ENCODE data around the gene PAQR4. TPM values are rescaled to one million over a fixed set of nuclear protein-coding genes. Genes with fewer than 3 reads are reported as not detected.

Gene PAQR4
- total and polyA plus RNA-seq, 8 donors: 2.7 to 43.2 (median 9.7) TPM

GRCh38 chr16:2996298-2996697, 27.1 kb downstream of the PAQR4 start:
- Histone ChIP-seq H3K4me1 (no peaks in the 10 kb centered on the region), H3K27me3 (peaks cover 0 to 61% (median 0%) of the 10 kb centered on the region in 3 donors), H3K27ac (no peak overlapping the region), H3K4me3 (no peak overlapping the region), H3K9me3 (no peaks in the 10 kb centered on the region), H3K36me3 (no peaks in the 10 kb centered on the region)
- DNase-seq: no peak
- WGBS, 5 donors: 80 to 93% (median 85%) methylated on average over 11 to 13 of the region's 13 CpGs
- TF ChIP-seq CTCF (IDR thresholded peaks at IDR 0.05): no peak
- intact Hi-C loops (cut with DNase I; ENCODE audit: low total_unique reads): no loop called here

GRCh38 chr16:2999929-3000328, 30.8 kb downstream of the PAQR4 start:
- intact Hi-C loops (cut with DNase I; ENCODE audit: low total_unique reads): no loop called here
- Histone ChIP-seq H3K4me3 (no peak overlapping the region), H3K27me3 (peaks cover 0 to 69% (median 0%) of the 10 kb centered on the region in 3 donors), H3K9me3 (no peaks in the 10 kb centered on the region), H3K27ac (no peak overlapping the region), H3K4me1 (peaks cover 4 to 11% (median 8%) of the 10 kb centered on the region in 4 donors), H3K36me3 (no peaks in the 10 kb centered on the region)
- WGBS, 5 donors: 78 to 90% (median 85%) methylated on average over 6 of the region's 6 CpGs
- TF ChIP-seq CTCF (IDR thresholded peaks at IDR 0.05) (no peak), EP300 (IDR thresholded peaks at IDR 0.05) (no peak), POLR2AphosphoS5 (IDR thresholded peaks at IDR 0.05) (no peak), POLR2A (IDR thresholded peaks at IDR 0.05) (no peak)
- no peak for DNase-seq

- peaks cover 0 to 69% (median 0%) of the 10 kb centered on the region in 3 donors for H3K27me3 ChIP-seq
- H3K4me3 ChIP-seq: no peak overlapping the region
- no peak for DNase-seq
- H3K9me3 ChIP-seq: no peaks in the 10 kb centered on the region
- no peak overlapping the region for H3K27ac ChIP-seq
- 67 to 89% (median 84%) methylated on average over 4 of the region's 4 CpGs for WGBS, 5 donors
- intact Hi-C loops (cut with DNase I; ENCODE audit: low total_unique reads): no loop called here
- TF ChIP-seq CTCF (IDR thresholded peaks at IDR 0.05): no peak
- TF ChIP-seq POLR2AphosphoS5 (IDR thresholded peaks at IDR 0.05): no peak
- no peak for TF ChIP-seq EP300 (IDR thresholded peaks at IDR 0.05)
- no peak for TF ChIP-seq POLR2A (IDR thresholded peaks at IDR 0.05)
- H3K4me1 ChIP-seq: peaks cover 4 to 15% (median 12%) of the 10 kb centered on the region in 4 donors
- no peaks in the 10 kb centered on the region for H3K36me3 ChIP-seq
Measured at GRCh38 chr16:3000540-3000939, 31.4 kb downstream of the PAQR4 start.

- H3K4me1 ChIP-seq: peaks cover 4 to 23% (median 13%) of the 10 kb centered on the region in 4 donors
- H3K4me3 ChIP-seq: no peak overlapping the region
- no peaks in the 10 kb centered on the region for H3K9me3 ChIP-seq
- H3K27ac ChIP-seq: no peak overlapping the region
- WGBS, 5 donors: 67 to 86% (median 83%) methylated on average over 9 to 12 of the region's 12 CpGs
- no peaks in the 10 kb centered on the region for H3K36me3 ChIP-seq
- no peak for DNase-seq
- H3K27me3 ChIP-seq: peaks cover 0 to 71% (median 4%) of the 10 kb centered on the region in 3 donors
- intact Hi-C loops (cut with DNase I; ENCODE audit: low total_unique reads): no loop called here
- no peak for TF ChIP-seq POLR2A (IDR thresholded peaks at IDR 0.05)
- TF ChIP-seq CTCF (IDR thresholded peaks at IDR 0.05): no peak
- TF ChIP-seq EP300 (IDR thresholded peaks at IDR 0.05): no peak
- no peak for TF ChIP-seq POLR2AphosphoS5 (IDR thresholded peaks at IDR 0.05)
Measured at GRCh38 chr16:3001316-3001715, 32.2 kb downstream of the PAQR4 start.
